ENCODE data around the gene CD1E.

DNA sequence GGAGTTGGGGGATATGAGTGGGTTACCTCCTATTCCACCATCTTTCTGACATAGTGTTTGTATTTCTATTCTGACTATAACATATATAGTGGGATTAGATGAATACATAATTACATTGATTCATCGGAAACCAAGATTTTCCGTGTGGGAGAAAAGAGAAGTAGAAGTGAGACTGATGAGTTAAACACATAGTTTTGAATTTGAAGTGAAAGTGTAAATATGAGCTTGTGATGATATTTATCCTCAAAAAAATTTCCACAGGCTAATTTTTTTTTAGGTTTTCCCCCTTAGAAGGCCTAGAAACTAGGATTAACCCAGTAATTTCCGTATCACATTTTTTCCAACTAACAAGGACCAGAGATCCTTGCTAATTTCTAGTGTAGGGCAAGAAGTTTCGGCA is 29.3 kb upstream of the CD1E start:
- TF ChIP-seq POLR2A (IDR thresholded peaks at IDR 0.05): no peak
- TF ChIP-seq, protein P1, sequence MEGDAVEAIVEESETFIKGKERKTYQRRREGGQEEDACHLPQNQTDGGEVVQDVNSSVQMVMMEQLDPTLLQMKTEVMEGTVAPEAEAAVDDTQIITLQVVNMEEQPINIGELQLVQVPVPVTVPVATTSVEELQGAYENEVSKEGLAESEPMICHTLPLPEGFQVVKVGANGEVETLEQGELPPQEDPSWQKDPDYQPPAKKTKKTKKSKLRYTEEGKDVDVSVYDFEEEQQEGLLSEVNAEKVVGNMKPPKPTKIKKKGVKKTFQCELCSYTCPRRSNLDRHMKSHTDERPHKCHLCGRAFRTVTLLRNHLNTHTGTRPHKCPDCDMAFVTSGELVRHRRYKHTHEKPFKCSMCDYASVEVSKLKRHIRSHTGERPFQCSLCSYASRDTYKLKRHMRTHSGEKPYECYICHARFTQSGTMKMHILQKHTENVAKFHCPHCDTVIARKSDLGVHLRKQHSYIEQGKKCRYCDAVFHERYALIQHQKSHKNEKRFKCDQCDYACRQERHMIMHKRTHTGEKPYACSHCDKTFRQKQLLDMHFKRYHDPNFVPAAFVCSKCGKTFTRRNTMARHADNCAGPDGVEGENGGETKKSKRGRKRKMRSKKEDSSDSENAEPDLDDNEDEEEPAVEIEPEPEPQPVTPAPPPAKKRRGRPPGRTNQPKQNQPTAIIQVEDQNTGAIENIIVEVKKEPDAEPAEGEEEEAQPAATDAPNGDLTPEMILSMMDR (IDR thresholded peaks at IDR 0.05): no peak

Measured in body of pancreas (tissue), 4 donors.